ENCODE results near the gene SMYD2.

Gene SMYD2

DNA sequence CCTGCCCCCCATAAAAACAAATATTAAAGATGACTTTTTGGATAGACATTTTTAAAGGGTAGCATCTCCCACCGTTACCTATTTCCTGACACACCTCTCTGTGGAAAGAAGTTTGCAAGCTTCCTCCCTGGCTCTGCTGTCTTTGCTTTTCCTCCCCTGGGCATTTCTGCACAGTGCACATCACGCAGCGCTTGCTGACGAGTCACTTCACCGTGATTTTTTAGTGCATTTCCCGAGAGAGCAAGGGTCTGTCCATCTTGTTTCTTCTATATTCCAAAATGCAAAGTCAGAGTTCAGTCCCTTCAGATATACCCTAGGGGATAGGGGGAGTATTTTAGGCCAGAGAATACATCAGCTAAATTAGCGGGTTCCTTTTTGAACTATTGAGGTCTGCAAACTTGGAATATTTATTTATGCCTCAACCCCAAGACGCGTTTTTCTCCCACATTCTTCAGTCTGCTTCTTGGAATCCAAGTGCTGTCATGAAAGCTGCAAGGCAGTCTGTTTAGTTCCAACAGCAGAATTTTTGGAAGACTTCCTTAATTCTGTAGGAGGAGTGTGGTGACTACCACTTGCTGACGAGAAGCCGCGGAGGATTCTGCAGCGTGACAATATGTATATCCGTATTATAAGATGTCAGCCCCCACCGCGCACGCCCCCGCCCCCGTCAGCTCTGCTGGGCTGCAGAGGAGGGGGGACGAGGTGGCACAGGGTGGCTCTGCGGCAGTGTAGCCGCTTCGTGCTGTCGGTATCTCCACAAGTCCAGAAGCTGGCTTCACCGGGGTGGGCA lies 22.4 kb downstream of the SMYD2 start:
- peak; percentile 53 for DNase-seq

DNA sequence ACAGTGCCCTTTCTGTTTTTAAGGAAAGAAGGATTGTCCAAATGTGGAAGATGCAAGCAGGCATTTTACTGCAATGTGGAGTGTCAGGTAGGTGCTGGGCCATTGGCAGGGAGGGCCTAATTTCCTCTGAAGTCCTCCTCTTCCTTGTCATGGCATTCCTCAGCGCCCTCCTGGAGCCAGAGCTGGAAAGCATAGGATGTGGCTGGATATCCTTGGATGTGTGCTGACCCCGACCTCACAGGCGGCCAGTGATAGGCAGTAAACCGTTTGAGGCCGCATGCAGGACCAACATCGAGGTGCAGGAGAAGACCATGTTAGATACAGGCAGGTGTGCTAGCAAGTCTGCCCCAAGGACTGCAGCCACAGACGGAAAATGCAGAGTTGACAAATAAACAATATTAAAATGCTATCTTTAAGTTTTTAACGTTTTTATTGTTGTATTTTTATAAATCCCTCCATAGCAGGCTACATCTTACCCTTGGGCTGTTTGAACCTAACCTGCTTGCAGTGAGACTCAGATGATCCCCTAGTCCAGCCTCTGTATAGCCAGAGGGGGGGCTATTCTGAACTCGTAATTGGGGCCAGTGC lies 24.3 kb downstream of the SMYD2 start:
- DNase-seq, result no peak

DNA sequence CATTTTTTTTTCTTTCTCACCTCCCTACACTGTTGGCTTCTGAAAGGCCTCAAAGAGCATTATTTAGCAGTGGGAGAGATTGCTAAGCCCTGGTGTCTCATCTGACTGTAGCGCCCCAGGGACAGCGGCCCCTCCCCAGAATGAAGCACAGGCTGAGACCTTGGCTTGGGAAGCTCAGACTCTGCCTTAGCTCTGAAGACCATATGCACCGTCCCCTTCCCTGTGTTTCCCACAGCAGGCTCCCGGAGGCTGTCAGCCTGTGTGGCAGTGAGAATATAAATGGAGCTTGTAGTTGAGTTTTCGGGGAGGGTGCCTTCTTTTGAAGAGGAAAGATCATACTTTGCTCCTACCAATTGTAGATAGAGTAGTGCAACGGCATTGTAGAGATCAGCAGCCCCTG lies 25.3 kb downstream of the SMYD2 start:
- DNase-seq, result no peak

DNA sequence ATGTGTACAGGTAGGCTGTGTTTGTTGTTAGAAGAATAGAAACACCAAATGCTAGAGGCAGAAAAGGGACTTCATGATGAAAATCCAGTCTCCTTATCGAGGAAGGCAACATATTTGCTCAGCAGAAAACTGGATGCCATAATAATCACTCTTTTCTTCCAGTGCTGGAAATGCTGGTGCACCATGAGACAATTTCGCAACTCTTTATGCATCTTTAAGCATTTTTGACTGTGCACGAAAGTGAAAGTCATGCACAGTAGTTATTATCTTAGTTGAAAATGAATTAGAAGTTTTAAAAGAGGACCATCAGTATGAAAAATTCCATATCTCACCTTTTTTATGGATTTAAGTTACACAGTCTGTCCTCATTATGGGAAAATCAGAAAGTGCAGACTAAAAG lies 29.1 kb downstream of the SMYD2 start:
- no peak for DNase-seq

DNA sequence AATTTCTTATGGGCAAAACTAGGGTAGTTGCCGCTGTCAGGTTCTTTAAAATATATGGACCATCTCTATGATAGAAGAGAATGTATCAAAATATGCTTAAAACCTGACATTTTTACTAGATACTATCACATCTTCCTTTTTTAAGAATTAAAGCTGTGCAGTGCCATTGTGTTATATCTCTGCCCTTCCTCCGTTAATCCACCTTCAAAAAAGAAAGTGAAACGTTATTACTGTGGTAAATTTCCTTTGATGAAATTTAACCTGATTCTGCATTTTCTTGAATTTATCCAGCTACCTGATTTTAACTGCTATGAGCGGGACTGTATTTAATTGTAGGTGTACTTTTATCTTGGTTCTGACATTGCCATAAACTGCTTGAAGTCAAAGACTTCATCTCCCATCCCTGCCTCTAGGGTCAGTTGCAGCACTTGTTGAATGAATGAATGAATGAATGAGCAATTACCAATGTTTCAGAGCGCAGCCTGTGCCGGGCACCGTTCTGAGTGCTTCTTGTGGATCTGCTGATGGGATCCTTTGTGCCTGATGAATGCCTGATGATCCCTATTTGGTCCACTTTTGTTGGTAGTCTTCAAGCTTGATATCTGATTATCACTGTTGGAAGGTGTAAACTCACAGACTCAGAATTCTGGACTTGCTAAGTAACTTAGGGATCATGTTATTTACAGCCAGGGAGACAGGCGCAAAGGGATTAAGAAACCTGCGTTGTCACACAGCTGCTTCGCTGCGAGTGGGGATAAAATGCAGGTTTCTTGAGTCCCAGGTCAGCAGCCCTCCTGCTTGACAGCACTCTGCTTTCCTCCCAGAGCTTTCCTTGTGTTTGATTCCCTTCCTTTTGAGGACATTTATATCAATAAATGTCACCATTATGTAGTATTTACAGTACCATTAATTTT lies 30.1 kb downstream of the SMYD2 start:
- no peak for DNase-seq

DNA sequence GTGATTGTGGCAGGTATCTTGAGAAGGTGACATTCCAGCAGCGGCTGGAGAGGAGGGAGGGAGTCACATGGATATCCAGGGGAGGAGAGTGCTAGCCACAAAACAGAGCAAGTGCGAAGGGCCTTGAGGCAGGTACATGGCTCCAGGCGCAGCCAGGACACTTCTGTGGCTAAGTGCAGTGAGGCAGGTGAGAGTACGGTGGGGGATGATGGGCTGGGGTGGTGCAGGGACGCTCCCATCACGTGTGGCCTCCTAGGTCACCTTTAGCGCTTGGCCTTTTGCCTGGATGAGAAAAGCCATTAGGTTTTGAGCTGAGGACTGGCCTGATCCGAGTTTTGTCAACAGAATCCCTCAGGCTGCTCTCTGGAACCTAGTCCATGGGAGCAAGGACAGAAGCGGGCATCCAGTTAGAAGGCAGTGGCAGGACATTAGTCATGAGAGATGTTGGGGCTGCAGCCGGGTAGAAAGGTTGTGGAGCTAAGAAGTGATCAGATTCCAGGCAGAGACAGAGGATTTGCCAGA lies 31.6 kb downstream of the SMYD2 start:
- DNase-seq, result no peak

DNA sequence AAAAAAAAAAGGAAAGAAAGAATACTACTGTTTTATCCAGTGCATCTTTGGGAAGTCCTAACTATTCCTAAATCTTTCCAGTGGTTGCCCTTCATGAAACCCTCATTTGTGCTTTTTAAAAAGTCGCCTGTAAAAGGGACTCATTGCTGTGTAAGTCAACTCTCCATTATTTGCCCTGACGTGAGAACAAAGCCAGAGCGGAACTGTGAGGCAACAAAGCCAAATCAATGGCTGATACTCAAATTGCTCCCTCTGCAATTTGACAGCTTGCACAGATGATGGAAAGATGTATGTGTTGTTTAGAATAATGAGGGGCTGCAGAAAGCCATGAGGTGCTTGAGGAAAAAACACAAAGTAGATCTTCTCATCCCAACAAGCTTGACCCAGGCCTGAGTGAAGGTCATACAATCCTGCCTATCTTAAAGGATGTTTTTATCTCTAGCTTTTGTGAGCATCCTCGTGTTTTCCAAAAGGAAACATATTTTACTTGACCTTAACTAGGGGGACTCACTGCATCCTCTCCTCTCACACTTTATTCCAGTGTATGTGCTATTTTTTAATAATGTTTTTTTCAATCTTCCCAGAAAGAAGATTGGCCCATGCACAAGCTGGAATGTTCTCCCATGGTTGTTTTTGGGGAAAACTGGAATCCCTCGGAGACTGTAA lies 33.4 kb downstream of the SMYD2 start:
- no peak for DNase-seq

DNA sequence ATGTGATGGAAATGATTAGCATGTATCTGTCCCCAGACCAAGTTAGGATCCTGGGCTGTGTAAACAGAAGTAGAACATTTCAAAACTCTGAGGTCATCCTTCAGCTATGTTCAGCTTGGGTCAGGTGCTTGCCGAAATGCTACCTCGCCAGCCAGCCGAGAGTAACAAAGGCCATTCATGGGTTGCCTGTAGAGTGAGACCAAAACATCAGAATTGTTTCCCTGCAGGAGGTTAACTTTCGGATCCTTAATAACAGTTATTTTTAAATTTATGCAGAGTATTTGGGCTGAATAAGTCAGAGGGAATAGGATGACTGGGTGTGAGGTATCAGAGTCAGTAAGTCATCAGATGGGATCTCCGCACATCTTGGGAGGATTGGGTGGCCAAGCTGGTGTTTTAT lies 35.6 kb downstream of the SMYD2 start:
- peak; percentile 54 for DNase-seq

DNA sequence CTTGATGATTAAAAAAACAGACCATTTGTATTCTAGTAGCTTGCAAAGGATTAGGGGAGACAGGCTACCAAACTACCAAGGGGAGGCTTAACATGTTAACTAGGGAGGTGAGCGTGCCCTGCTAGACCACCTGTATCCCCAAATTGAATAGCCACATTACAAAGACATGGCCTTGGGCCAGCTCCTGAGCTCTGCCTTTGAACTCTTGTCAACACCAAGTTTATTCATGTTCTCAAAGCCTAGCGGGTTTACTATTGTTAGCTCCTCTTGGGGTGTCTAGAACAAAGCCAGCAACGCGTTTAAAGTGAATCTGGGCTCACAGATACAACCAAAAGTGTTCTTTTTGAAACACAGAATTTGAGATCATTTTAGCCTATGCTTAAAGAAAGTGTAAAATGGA lies 36.3 kb downstream of the SMYD2 start:
- no peak for DNase-seq

DNA sequence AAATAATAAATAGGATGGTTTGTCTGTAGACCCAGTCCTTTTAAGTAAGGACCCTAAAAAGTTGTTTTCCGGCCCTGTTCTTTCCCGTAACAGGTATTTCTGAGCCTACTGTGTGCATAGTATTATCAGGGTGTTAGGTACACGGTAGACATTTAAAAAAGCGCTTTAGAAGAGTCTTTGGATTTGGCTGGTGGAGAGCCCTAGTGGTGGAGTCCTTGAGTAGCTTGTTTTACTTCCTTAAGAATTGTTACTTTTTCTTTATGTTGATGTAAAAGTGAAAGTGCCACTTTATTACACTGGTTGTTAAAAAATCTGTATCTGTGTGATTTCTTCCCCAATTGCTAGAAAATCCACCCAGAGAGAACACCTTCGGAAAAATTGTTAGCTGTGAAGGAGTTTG lies 36.8 kb downstream of the SMYD2 start:
- no peak for DNase-seq

DNA sequence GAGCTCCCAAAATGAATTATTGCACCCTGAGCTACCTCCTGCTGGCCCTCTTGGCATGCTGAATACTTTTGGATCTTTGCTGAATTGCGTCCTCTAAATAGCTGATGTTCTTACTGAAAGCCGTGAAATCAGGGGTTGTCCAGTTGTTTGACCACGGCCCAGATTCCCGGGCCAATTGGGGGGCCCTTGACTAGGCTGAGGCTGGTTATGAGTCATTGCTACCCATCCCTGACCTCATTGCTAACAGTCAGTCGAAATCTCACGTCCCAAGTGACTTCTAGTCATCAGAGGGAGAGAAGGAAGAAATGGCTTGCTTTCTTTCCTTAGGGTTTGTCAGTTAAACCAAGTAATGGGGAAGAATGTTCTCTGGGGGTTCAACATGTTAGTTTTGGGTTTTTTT lies 37.4 kb downstream of the SMYD2 start:
- DNase-seq, result peak; percentile 79

DNA sequence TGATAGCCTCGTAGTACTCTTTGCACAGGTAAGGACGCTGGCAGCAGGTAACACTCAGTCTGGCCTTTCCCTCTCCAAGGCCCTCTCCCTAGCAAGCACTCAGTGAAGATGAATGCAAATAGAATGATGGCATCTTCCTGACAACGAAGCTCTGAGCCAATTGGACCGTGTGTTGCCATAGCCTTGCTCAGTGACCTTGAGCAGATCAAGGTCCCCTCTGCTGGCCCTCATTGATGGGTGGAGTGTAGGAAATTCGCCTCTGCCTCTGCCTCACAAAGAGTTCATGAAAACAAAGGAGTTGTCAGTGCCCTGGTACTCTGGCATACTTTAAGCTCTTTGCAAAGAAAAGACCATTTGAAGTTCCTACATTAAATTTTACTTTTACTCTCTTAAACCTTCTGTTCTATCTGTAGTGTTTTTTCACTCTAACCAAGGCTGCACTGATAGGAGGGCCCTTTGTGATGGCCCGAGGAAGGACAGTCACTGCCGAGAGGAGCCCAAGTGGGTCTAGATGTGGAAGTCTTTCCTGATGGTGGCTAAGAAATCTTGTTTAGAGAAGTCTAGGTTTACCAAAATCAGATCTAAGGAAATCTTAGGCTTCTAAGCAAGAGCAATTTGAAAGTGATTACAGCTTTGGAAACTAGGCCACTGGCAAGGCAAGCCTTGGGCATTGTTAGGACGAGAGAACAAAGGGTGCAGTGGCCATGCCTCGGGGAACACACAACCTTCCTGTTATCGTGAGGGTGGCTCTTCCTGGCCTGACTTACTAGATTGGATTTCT lies 38.2 kb downstream of the SMYD2 start:
- no peak for DNase-seq

DNA sequence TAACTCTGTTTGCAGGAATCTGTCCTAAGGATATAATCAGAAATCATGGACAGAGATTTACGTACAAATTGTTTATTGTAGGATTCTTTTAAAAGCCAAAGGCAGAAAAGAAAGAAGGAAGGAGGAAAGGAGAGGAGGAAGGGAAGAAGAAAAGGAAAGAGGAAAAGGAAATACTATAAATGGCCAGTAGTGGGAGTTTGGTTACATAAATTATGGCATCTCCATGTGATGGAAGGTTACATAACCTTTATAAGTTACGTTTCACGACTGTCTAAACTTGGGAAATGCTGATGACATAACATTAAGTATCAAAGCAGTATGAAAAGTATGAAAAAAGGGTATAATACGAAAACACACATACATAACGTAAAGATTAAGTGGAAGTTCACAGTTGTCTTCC lies 39.0 kb downstream of the SMYD2 start:
- no peak for DNase-seq

DNA sequence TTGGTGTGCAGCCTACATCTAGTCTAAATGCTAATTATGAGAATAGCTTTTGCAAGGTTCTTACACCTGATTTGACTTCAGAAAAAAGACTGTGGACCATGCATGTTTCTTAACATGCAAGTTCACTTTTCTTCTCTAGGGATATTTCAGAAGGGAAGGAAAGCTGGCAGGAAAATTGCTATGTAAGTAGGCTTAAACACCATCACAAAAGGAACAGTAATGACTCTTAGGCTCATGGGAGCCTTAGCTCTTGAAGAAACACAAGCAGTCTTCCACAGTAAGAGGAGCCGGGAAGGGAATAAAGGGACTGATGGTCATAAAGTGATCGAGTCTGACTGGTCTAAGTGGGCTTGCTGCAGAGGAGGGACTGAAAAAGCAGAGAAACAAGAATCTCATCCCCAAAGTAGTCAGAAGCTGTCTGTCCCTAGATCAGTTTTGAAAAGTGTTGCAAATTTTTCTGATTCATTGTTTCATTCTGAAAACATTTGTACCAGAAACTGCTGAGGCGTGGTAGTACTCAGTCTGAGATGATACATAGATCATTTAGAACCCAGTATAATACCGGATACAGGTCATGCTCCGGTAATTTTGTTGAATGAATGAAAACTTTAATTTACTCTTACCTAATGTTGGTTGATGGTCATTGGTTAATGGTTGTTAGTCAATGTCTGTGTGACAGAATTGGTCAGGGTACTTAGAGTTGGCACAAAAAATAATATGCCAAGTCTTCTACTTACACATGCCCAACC lies 40.9 kb downstream of the SMYD2 start:
- DNase-seq, result no peak

DNA sequence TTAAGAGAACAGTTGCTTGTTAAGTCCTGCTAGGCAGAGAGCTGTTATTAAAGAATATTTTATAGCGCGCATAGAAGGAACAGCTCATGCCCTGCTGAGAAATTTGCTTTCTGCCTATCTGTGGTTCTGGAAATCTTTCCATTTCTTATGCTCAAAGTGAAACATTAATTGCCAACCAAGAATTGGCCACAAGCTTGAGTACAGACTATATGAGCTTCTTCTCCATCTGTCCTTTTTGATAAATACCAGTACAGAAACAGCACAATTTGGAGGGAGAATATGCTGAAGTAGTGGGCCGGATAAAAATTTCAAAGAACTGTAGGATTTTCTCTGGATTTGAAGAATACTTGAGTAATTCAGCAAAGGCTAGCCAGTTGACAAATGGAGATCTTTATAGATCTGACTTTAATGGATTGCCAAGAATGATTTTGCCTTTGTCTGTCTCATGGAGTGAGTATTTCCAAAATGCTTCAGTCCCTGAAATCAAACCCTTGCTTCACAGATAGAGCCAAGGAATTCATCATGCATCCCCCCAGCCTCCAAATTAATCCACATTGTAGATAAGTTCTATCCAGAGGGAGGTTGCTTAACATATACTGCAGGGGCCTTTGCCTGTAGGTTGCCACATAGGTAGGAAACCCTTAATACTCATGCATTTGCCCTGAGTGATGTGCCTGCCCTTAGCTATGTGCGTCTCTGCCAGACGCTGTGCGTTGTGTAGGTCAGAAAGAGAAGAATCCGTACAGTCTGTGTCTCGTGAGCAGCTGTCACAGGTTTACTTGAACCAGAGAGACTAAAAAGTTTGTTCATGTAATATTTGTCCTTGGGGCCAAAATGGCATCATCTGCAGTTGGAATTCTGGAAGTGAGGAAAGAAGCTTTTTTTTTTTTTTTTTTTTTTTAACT lies 44.2 kb downstream of the SMYD2 start:
- no peak for DNase-seq

DNA sequence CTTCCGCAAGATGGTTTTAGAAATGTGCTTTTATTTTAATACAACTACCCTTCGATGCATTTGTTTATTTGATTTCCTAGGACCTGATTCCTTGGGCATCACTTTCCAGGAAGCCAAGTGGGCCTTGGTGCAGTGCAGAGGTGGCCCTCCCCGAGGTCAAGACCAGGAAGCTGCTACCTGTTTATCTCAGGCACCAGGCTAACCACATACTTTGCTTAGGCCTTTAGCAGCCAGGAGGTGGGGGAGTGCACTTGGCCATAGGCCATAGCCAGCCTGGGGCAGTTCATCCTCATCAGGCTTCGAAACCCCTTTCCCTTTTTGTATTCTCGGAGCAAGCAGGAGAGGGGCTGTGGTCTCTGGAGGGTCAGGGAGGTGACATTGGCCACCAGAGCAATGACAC lies 45.4 kb downstream of the SMYD2 start:
- no peak for DNase-seq

DNA sequence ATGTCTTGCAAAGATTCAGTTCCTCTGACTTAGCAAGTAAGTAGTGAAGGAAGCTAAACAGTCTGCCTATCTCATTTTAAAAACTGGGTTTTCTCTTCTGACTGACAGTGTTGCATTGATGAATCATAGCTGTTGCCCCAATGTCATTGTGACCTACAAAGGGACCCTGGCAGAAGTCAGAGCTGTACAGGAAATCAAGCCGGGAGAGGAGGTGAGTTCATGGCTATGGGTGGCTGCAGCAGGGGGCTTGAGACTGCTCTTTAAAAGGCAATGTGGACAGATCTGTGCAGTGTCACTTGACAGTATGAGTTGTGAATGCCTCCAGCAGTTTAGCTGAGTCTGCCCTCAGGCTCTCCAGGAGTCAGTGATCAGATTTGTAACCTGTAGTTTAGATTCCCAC lies 46.6 kb downstream of the SMYD2 start:
- no peak for DNase-seq

DNA sequence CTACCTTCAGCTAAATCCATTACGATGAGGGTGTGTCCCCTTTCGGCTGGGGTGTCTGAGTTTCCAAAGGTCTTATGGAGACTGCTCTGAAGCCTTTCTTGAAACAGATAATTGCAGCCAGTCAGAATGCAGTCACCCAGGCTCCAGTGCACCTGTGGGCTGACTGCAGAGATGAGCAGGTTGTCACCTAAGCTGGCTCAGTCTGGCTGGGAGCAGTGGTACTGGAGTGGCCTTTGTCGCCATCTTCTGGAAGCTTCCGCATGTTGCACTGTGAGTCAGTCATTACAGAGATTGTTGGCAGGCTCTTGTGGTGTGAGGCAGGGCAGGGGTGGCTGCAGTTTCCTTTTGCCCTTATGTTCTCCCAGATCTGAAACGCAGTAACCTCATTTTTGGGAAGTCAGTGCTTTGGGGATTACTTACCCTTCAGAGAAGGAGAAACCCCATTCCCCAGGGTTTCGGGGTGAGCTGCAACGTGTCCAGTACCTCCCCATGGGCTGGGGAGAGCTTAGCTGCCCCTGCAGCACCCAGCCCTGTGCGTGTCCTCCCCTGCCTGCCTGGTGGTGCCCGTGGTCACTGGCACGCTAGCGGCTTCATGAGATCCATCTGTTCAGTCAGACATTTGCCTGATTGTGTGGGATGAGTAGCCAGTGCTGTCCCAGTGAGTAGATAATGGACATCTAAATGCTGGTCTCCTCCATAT lies 48.0 kb downstream of the SMYD2 start:
- peak; percentile 76 for DNase-seq

DNA sequence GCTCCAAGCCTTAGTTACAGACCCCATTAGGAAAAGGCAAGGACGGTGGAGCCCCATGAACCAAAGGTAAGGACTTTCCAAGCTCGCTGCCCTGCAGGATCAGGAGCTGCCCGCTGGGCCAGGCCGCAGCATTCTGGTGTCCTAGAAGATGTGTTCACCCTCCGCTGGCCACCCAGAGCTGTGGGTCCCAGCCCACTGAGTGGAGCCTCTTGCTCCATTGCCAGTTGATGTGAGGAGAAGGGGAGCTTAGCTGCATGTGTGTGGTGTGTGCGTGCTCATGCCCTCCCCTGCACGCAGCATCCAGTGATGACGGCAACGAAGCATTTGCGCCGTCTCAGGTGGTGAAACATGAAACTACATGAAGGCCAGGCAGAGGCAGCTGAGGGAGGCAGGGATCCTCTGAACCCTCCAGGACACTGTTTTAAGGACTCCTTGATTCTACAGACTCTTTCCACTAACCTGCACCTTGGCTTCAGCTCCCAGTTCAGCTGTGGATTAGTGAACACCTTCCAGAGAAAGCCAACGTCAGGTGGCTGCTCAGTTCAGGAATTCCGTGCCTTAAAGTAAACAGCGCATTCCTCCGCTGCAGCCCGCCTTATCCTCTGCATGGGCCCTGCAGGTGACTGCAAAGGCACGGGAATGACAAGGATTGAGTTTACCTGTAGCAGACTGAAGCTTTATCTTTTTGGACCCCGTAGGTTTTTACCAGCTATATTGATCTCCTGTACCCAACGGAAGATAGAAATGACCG lies 48.7 kb downstream of the SMYD2 start:
- DNase-seq, result no peak

All from fibroblast of skin of back (primary cell).